ENCODE results near the gene TEX55. TPM values are rescaled to one million over a fixed set of nuclear protein-coding genes. Genes with fewer than 3 reads are reported as not detected.
"Not testable (repeated sequence)": the region's sequence is repeated elsewhere in the genome, so short reads cannot be mapped to it uniquely, and the experiment has no call there.

The TEX55 gene
- total RNA-seq, 3 donors from 2014 or later (not counting 1 experiment from before 2014, with no cell fraction given) = not detected

DNA sequence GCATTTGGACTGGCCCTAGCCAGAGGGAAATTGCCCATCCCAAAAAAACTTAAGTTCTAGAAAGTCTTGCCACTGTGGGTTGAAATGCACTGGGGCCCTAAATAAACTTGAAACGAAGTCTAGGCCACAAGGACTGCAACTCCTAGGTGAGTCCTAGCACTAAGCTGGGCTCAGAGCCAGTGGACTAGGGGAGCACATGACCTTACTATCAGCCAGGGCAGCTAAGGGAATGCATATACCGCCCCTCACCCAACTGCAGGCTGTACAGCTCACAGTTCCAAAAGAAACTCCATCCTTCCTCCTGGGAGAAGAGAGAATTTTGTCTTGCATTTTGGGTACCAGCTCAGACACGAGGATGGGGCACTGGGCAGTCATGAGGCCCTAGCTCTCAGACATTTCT lies 23.6 kb upstream of the TEX55 start:
- 63% methylated on average over 2 of the region's 3 CpGs for WGBS (ENCODE audit: insufficient coverage)

DNA sequence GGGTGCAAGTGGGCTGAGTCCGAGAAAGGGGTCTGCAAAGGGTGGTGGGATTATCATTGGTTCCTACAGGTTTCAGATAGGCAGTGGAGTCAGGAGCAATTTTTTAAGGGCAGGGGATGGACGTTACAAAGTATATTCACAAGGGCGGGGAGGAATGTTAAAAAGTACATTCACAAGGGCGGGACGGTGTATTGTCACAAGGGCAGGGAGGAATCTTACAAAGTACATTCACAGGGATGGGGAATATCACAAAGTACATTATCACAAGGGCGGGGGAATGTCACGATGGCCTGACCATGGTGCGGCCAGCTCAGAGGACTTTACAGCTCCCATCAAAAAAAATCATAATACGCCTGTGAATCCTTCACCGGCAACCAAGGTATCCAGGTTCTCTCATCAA lies 20.6 kb upstream of the TEX55 start:
- WGBS (ENCODE audit: insufficient coverage) = 94% methylated on average over 10 of the region's 10 CpGs
- H3K4me3 ChIP-seq (ENCODE audit: low read length) = no peak overlapping the region
- no peak overlapping the region for H3K4me3 Mint-ChIP-seq
- TF ChIP-seq, protein P1, sequence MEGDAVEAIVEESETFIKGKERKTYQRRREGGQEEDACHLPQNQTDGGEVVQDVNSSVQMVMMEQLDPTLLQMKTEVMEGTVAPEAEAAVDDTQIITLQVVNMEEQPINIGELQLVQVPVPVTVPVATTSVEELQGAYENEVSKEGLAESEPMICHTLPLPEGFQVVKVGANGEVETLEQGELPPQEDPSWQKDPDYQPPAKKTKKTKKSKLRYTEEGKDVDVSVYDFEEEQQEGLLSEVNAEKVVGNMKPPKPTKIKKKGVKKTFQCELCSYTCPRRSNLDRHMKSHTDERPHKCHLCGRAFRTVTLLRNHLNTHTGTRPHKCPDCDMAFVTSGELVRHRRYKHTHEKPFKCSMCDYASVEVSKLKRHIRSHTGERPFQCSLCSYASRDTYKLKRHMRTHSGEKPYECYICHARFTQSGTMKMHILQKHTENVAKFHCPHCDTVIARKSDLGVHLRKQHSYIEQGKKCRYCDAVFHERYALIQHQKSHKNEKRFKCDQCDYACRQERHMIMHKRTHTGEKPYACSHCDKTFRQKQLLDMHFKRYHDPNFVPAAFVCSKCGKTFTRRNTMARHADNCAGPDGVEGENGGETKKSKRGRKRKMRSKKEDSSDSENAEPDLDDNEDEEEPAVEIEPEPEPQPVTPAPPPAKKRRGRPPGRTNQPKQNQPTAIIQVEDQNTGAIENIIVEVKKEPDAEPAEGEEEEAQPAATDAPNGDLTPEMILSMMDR (IDR thresholded peaks at IDR 0.05) = no peak
- no peaks in the 10 kb centered on the region for H3K36me3 ChIP-seq (ENCODE audit: control insufficient read depth, insufficient read depth, low read length)
- intact Hi-C loops (cut with micrococcal nuclease) = no loop called here
- no peaks in the 10 kb centered on the region for H3K27me3 ChIP-seq (ENCODE audit: control insufficient read depth, insufficient read depth, low read length)
- no peak overlapping the region for H3K27ac Mint-ChIP-seq
- H3K36me3 Mint-ChIP-seq = no peaks in the 10 kb centered on the region
- peaks cover 10 to 39% of the 10 kb centered on the region in 2 donors for H3K27me3 Mint-ChIP-seq (ENCODE audit: low read depth in 2 of 2)
- H3K27ac ChIP-seq (ENCODE audit: low read length) = no peak overlapping the region
- ATAC-seq = no peak
- H3K9me3 Mint-ChIP-seq = no peaks in the 10 kb centered on the region
- H3K9me3 ChIP-seq (ENCODE audit: control insufficient read depth, insufficient read depth, low read length) = no peaks in the 10 kb centered on the region
- no peaks in the 10 kb centered on the region for H3K4me1 ChIP-seq (ENCODE audit: control insufficient read depth, insufficient read depth, low read length)
- no peak for DNase-seq
- H3K4me1 Mint-ChIP-seq = no peaks in the 10 kb centered on the region

More for the DNA sequence above, 23.6 kb upstream of the TEX55 start:
- H3K4me1 ChIP-seq (ENCODE audit: control insufficient read depth, insufficient read depth, low read length) = no peaks in the 10 kb centered on the region
- DNase-seq = no peak
- no peaks in the 10 kb centered on the region for H3K36me3 ChIP-seq (ENCODE audit: control insufficient read depth, insufficient read depth, low read length)
- Mint-ChIP-seq H3K27me3 (ENCODE audit: low read depth in 2 of 2) (peaks cover 12 to 42% of the 10 kb centered on the region in 2 donors), H3K36me3 (peaks cover 9% of the 10 kb centered on the region), H3K27ac (no peak overlapping the region), H3K4me3 (no peak overlapping the region), H3K4me1 (no peaks in the 10 kb centered on the region), H3K9me3 (no peaks in the 10 kb centered on the region)
- no peak overlapping the region for H3K4me3 ChIP-seq (ENCODE audit: low read length)
- intact Hi-C loops (cut with micrococcal nuclease) = no loop called here
- H3K27ac ChIP-seq (ENCODE audit: low read length) = no peak overlapping the region
- H3K9me3 ChIP-seq (ENCODE audit: control insufficient read depth, insufficient read depth, low read length) = peaks cover 8% of the 10 kb centered on the region
- no peaks in the 10 kb centered on the region for H3K27me3 ChIP-seq (ENCODE audit: control insufficient read depth, insufficient read depth, low read length)
- TF ChIP-seq, protein P1 (IDR thresholded peaks at IDR 0.05) = no peak
- no peak for ATAC-seq

DNA sequence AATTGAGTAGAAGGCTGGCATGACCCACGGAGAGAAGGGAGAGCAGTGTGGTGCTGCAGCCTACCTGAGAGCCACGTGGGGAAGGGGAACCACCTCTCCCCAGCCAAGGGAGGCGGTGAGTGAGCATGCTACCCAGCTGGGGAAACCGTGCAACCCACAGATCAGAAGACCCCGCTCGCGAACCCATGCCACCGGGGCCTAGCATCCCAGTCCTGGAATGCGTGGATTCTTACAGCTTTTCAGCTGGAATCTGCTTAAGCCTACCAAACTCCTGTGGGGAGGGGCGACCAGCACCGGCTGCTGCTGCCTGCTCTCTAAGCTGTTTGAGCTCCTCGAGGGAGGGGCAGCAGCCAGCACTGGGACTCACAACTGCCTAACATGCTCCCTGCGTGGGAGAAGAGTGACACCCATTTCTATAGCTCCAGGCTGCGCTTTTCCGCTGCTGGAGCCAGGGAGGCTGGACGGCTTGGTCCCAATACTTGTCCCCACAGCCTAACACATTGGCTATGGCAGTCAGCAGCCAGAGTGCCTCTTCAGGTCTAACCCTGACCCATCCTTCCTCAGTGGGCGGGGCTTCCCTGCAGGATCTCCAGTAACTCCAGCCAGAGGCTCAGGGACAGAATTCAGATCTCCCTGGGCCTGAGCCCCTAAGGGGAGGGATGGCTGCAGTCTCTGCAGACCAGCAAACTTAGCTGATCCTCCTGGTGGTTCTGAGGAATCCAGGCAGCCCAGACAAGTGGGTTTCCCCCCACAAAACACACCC lies 20.0 kb upstream of the TEX55 start:
- Mint-ChIP-seq H3K9me3 (no peaks in the 10 kb centered on the region), H3K4me3 (no peak overlapping the region), H3K27me3 (ENCODE audit: low read depth in 2 of 2) (peaks cover 12 to 43% of the 10 kb centered on the region in 2 donors), H3K27ac (no peak overlapping the region), H3K36me3 (no peaks in the 10 kb centered on the region), H3K4me1 (no peaks in the 10 kb centered on the region)
- TF ChIP-seq, protein P1 (IDR thresholded peaks at IDR 0.05) = no peak
- intact Hi-C loops (cut with micrococcal nuclease) = no loop called here
- 85% methylated on average over 17 of the region's 17 CpGs for WGBS (ENCODE audit: insufficient coverage)
- no peaks in the 10 kb centered on the region for H3K36me3 ChIP-seq (ENCODE audit: control insufficient read depth, insufficient read depth, low read length)
- no peaks in the 10 kb centered on the region for H3K9me3 ChIP-seq (ENCODE audit: control insufficient read depth, insufficient read depth, low read length)
- H3K27me3 ChIP-seq (ENCODE audit: control insufficient read depth, insufficient read depth, low read length) = no peaks in the 10 kb centered on the region
- no peak overlapping the region for H3K27ac ChIP-seq (ENCODE audit: low read length)
- no peak for DNase-seq
- H3K4me1 ChIP-seq (ENCODE audit: control insufficient read depth, insufficient read depth, low read length) = no peaks in the 10 kb centered on the region
- H3K4me3 ChIP-seq (ENCODE audit: low read length) = no peak overlapping the region
- ATAC-seq = no peak

DNA sequence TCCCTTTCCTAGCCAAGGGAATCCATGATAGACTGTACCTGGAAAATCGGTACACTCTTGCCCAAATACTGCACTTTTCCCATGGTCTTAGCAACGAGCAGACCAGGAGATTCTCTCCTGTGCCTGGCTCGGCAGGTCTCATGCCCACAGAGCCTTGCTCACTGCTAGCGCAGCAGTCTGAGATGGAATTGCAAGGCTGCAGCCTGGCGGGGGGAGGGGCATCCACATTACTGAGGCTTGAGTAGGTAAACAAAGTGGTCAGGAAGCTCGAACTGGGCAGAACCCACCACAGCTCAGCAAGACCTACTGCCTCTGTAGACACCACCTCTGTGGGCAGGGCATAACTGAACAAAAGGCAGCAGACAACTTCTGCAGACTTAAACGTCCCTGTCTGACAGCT lies 15.7 kb upstream of the TEX55 start:
- not testable (repeated sequence) for ATAC-seq

DNA sequence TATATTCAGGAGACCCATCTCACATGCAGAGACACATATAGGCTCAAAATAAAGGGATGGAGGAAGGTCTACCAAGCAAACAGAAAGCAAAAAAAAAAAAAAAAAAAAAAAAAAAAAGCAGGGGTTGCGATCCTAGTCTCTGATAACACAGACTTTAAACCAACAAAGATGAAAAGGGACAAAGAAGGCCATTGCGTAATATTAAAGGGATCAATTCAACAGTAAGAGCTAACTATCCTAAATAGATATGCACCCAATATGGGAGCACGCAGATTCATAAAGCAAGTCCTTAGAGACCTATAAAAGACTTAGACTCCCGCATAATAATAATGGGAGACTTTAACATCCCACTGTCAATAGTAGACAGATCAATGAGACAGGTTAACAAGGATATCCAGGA lies 13.7 kb upstream of the TEX55 start:
- H3K36me3 Mint-ChIP-seq; intact Hi-C loops (cut with micrococcal nuclease); H3K27me3 ChIP-seq (ENCODE audit: control insufficient read depth, insufficient read depth, low read length); H3K4me3 Mint-ChIP-seq; H3K4me1 Mint-ChIP-seq; H3K27ac ChIP-seq (ENCODE audit: low read length); H3K9me3 ChIP-seq (ENCODE audit: control insufficient read depth, insufficient read depth, low read length); H3K4me3 ChIP-seq (ENCODE audit: low read length); H3K4me1 ChIP-seq (ENCODE audit: control insufficient read depth, insufficient read depth, low read length); H3K27ac Mint-ChIP-seq; H3K9me3 Mint-ChIP-seq; H3K36me3 ChIP-seq (ENCODE audit: control insufficient read depth, insufficient read depth, low read length); ATAC-seq; DNase-seq: not testable (repeated sequence)
- peaks cover 16 to 75% of the 10 kb centered on the region in 2 donors for H3K27me3 Mint-ChIP-seq (ENCODE audit: low read depth in 2 of 2)
- WGBS (ENCODE audit: insufficient coverage) = 100% methylated on average over 3 of the region's 4 CpGs

More for the DNA sequence above, 15.7 kb upstream of the TEX55 start:
- intact Hi-C loops (cut with micrococcal nuclease); H3K27me3 ChIP-seq (ENCODE audit: control insufficient read depth, insufficient read depth, low read length); DNase-seq; H3K27ac Mint-ChIP-seq; H3K9me3 Mint-ChIP-seq; H3K36me3 ChIP-seq (ENCODE audit: control insufficient read depth, insufficient read depth, low read length); H3K27ac ChIP-seq (ENCODE audit: low read length); H3K4me3 Mint-ChIP-seq; H3K4me1 ChIP-seq (ENCODE audit: control insufficient read depth, insufficient read depth, low read length); H3K4me1 Mint-ChIP-seq; H3K36me3 Mint-ChIP-seq; H3K4me3 ChIP-seq (ENCODE audit: low read length); H3K9me3 ChIP-seq (ENCODE audit: control insufficient read depth, insufficient read depth, low read length): not testable (repeated sequence)
- H3K27me3 Mint-ChIP-seq (ENCODE audit: low read depth in 2 of 2) = peaks cover 15 to 69% of the 10 kb centered on the region in 2 donors
- 76% methylated on average over 6 of the region's 7 CpGs for WGBS (ENCODE audit: insufficient coverage)

DNA sequence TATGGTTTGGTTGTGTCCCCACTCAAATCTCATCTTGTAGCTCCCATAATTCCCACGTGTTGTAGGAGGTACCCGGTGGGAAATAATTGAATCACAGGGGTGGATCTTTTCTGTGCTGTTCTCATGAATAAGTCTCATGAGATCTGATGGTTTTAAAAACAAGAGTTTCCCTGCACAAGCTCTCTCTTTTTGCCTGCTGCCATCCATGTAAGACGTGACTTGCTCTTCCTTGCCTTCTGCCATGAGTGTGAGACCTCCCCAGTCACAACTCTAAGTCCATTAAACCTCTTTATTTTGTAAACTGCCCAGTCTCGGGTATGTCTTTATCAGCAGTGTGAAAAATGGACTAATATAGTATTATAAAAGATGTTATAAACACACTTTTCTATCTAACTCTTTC lies 6.6 kb upstream of the TEX55 start:
- H3K9me3 Mint-ChIP-seq; H3K4me1 ChIP-seq (ENCODE audit: control insufficient read depth, insufficient read depth, low read length); H3K4me3 ChIP-seq (ENCODE audit: low read length); ATAC-seq; intact Hi-C loops (cut with micrococcal nuclease); H3K27ac Mint-ChIP-seq; H3K36me3 Mint-ChIP-seq; H3K27me3 ChIP-seq (ENCODE audit: control insufficient read depth, insufficient read depth, low read length); DNase-seq; H3K4me3 Mint-ChIP-seq; H3K27ac ChIP-seq (ENCODE audit: low read length); H3K36me3 ChIP-seq (ENCODE audit: control insufficient read depth, insufficient read depth, low read length); H3K4me1 Mint-ChIP-seq; H3K9me3 ChIP-seq (ENCODE audit: control insufficient read depth, insufficient read depth, low read length): not testable (repeated sequence)
- WGBS (ENCODE audit: insufficient coverage) = 67% methylated on average over 3 of the region's 4 CpGs
- peaks cover 7 to 41% of the 10 kb centered on the region in 2 donors for H3K27me3 Mint-ChIP-seq (ENCODE audit: low read depth in 2 of 2)

Data from natural killer cell (primary cell).